Hematopoietic multipotent progenitor cell treated with erythropoietin and hydrocortisone succinate and interleukin-3 and kit ligand, for 6 days (in vitro differentiated cells): ENCODE data around the gene SGSH.

Source experiments
- DNase-seq: peaks from one replicate; pipeline ENCODE4 v3.0.0-alpha.2; 2015

The SGSH gene

GRCh38 chr17:80223838-80224497, 3.8 kb upstream of the SGSH start:
- no peak for DNase-seq

GRCh38 chr17:80223142-80223815, 3.1 kb upstream of the SGSH start:
- DNase-seq = no peak

GRCh38 chr17:80222376-80223141, 2.4 kb upstream of the SGSH start:
- DNase-seq = no peak

- DNase-seq = no peak
Measured at GRCh38 chr17:80221351-80222105, 1.4 kb upstream of the SGSH start.

- DNase-seq = no peak
Measured at GRCh38 chr17:80220736-80221215, 643 bp upstream of the SGSH start.

GRCh38 chr17:80219763-80220053, 425 bp downstream of the SGSH start:
- DNase-seq = no peak

- peak; percentile 98 for DNase-seq
Measured at GRCh38 chr17:80219013-80219762, 945 bp downstream of the SGSH start.

- no peak for DNase-seq
Measured at GRCh38 chr17:80218391-80218790, 1.7 kb downstream of the SGSH start.

- no peak for DNase-seq
Measured at GRCh38 chr17:80217703-80218362, 2.3 kb downstream of the SGSH start.

- no peak for DNase-seq
Measured at GRCh38 chr17:80216473-80217456, 3.4 kb downstream of the SGSH start.

GRCh38 chr17:80214878-80215210, 5.3 kb downstream of the SGSH start:
- no peak for DNase-seq

- DNase-seq = no peak
Measured at GRCh38 chr17:80214012-80214877, 5.9 kb downstream of the SGSH start.

- no peak for DNase-seq
Measured at GRCh38 chr17:80213643-80213975, 6.5 kb downstream of the SGSH start.

- DNase-seq = peak; percentile 39
Measured at GRCh38 chr17:80212962-80213642, 7.0 kb downstream of the SGSH start.

- DNase-seq = no peak
Measured at GRCh38 chr17:80212511-80212910, 7.6 kb downstream of the SGSH start.

- no peak for DNase-seq
Measured at GRCh38 chr17:80212109-80212508, 8.0 kb downstream of the SGSH start.

GRCh38 chr17:80210348-80211108, 9.6 kb downstream of the SGSH start:
- no peak for DNase-seq

- no peak for DNase-seq
Measured at GRCh38 chr17:80209765-80210164, 10.4 kb downstream of the SGSH start.

GRCh38 chr17:80208050-80208449, 12.1 kb downstream of the SGSH start:
- DNase-seq = no peak
